ENCODE results near the gene DENND1B. TPM values are rescaled to one million over a fixed set of nuclear protein-coding genes. Genes with fewer than 3 reads are reported as not detected.
"Not testable (repeated sequence)": the region's sequence is repeated elsewhere in the genome, so short reads cannot be mapped to it uniquely, and the experiment has no call there.

The DENND1B gene
- total RNA-seq, 1 donor from 2014 or later = 7.1 TPM

DNA sequence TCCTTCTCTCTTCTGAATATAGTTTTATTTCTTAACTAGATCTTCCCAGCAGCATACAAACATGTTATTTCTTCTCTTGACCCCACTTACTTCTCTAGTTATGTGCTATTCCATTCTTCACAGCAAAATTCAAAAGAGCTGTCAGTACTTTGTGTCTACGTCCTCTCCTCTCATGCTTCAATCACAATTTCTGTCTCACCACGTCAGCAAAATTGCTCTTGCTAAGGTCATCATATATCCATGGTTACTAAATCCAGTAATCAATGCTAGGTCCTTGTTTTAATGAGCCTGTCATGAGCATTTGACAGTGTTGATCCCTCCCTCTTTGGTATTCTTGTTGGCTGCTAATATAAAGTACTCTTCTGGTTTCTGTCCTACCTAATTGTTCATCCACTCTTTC is 214.2 kb downstream of the DENND1B start:
- DNase-seq (ENCODE audit: low spot score) = no peak

DNA sequence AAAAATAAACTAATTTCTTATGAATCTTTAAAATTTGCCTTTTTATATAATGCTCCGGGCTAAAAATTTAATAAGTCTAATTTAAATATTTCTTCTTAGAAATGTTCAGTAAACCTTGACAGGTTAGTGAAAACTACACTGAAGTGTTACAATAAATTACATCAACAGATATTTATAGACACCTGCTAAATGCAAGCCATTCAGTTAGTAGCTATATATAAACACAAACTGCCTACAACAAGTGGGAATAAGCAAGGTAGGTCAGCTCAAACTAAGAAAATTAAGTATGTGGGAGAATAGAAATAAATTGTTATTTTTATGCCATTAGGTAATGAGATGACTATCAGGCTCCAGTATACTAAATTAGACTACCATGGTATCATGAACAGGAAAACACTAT is 215.6 kb downstream of the DENND1B start:
- DNase-seq (ENCODE audit: low spot score) = no peak

DNA sequence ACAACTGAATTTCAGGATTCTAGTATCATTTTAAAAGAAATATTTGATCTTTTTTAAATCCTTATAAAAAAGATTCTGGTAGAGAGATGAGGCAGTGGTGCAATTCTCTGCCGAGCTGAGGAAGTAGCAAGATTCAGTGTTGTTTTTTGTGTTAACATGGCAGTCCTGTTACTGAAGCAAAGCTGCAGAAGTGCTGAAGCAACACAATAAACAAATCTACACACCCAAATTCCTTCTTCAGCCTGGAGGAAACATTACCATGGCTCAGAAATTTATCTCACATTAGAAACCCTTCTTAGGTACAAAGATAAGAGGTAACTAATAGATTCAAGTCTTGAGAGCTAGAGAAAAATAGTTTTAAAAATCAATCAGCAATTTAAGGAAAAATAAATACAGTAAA is 216.0 kb downstream of the DENND1B start:
- no peak for DNase-seq (ENCODE audit: low spot score)

GRCh38 chr1:197557302-197557701 is 218.0 kb downstream of the DENND1B start:
- no peak for DNase-seq (ENCODE audit: low spot score)

DNA sequence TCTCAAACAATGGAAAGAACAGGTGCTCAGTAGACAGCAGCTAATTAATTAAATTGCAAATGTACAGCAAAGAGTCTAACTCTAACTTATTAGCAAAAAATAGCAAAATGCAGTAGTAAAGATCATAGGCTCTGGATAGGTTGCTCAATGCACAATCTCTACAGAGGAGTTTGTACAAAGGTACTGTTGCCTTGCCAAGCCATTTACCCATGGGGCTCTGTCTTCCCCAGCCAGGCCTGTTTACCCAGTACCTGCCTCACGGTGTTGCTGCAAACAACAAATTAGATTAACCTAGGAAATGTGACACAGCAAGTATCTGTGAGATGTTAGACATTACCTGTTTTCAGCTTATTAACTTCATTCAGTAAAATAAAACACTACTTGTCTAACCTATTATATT is 222.0 kb downstream of the DENND1B start:
- DNase-seq (ENCODE audit: low spot score) = no peak

DNA sequence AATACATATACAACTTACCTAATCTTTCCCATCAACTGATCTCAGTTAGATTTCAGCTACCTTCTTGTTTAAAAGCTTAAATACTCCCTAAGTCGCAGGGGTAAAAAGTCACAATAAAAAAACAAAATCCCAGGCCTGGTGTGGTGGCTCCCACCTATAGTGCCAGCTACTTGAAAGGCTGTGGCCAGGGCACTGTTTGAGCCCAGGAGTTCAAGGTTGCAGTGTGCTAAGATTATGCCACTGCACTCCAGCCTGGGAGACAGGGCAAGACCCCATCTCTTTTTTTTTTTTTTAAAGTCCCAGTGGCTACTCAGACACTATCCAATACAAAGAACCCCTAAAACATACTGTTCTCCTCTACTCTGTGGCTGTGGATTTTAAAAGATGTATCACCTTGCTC is 228.3 kb downstream of the DENND1B start:
- DNase-seq (ENCODE audit: low spot score) = no peak

DNA sequence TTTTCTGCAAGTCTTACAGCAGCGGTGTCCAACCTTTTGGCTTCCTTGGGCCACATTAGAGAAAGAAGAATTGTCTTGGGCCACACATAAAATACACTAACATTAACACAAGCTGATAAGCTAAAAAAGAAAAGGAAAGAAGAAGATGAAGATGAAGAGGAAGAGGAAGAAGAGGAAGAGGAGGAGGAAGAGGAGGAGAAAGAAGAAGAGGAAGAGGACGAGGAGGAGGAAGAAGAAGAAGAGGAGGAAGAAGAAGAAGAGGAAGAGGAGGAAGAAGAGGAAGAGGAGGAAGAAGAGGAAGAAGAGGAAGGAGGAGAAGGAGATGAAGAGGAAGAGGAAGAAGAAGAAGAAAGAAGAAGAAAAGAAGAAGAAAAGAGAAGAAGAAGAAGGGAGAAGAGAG is 230.7 kb downstream of the DENND1B start:
- DNase-seq (ENCODE audit: low spot score) = no peak

DNA sequence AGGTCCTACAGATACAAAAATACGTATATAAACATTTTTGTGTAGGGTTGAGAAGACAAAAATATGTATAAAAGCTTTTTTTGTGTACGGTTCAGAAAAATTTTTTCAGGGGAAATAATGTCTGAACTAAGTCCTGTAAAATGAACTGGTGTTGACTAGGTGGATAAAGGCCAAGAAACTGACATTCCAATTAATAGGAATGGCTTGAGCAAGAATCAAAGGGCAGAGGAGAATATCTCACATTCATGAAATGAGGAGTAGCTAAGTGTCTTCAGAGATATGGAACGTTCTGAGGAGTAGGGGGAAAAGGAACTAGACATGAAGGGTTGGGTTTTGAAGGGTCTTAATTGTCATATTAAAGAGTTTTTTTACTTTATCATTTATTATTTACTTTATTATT is 231.2 kb downstream of the DENND1B start:
- DNase-seq (ENCODE audit: low spot score) = no peak

DNA sequence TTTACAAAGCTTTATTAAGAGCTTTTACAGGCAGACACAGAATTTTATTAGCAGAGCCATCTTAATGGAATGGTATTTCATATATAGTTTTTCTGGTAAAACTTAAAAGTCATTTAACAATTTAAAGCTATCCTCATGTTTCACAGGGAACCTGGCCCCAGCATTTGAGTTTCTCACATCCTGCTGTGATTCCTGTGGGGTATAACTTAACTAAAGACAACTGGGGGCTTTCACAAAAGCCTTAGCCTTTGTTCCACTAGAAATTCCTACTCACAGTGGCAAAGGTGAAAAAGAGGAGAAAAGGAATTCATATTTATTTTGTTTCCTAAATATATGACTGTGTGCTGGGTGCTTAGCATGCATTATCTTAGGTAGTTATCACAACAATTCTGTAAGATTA is 233.9 kb downstream of the DENND1B start:
- no peak for DNase-seq (ENCODE audit: low spot score)

DNA sequence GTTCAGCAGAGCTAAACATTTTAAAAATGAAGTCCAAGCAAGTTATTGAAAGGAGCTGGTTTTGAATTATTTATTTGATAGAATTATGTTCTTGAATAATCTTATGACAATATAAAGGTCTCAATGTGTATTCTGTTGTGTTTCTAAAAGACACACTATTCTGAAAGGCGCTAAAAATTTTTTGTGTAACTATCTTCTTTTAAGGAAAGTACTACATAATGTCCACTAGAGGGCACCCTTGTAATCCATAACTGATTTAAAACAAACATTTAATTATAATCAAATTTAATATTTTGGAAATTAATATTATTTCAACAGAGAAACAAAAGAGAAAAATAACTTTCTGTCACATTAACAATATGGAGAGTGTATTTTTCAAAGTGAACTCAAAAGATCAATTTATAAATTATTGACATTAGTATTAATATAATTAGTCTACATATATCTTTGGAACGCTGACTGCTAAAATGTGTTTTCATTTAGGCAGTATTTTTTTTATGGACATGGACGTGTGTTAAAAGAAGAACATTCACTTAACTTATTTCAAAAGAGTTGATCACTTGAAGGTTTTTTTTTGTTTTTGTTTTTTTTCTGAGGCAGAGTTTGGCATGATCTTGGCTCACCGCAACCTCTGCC is 248.4 kb downstream of the DENND1B start:
- DNase-seq (ENCODE audit: low spot score) = no peak

- DNase-seq (ENCODE audit: low spot score) = no peak
Measured at GRCh38 chr1:197521118-197521739, 254.1 kb downstream of the DENND1B start.

GRCh38 chr1:197519741-197520334 is 255.4 kb downstream of the DENND1B start:
- no peak for DNase-seq (ENCODE audit: low spot score)

DNA sequence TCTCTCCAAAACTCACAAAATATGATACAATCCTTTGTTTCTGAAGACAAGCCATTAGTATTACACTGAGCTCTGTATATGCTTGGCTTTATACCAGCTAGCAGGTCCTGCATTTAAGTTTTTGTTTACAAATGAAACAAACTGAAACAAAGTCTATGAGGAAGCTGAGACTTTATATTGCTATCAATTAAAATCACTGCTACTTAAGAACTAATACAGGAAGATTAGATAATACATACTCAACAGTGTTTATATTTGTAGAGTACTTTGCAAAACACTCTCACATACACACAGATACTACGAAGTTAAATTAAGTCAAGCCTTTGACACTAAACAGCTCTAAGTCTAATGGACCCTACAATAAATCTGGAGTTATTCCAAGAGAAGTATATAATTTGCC is 259.9 kb downstream of the DENND1B start:
- no peak for DNase-seq (ENCODE audit: low spot score)

DNA sequence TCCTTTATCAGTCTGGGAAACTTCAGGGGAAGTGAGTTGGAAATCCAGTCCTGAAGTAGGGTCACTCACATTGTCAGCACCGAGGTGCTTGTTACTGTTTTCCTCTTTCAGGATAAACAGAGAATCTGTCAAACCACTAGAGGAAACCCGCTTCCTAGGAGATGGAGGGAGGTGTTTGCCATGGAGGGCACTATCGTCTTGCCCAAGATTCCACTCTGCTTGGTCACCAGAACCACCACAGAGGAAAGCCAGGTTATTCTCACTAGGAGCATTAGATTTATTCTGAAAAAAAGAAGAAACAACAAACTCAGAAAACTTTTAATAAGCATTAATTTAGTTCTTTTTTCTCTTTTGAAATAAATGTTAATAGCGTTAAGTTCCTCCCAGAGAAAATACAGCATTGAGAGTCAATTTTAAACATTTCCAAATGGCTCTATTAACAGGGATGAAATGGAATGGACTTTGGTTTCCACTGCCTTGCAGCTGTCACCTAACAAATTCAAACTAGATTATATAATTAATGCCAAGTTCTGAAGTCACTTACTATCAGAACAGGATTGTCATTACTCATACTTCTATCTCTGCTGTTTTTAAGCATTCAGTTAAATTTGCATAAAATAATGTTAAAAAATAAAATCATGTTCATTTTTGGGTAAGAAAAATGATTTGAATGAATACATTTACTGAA is 264.4 kb downstream of the DENND1B start:
- no peak for DNase-seq (ENCODE audit: low spot score)

- DNase-seq (ENCODE audit: low spot score) = no peak
Measured at GRCh38 chr1:197496722-197497121, 278.6 kb downstream of the DENND1B start.

DNA sequence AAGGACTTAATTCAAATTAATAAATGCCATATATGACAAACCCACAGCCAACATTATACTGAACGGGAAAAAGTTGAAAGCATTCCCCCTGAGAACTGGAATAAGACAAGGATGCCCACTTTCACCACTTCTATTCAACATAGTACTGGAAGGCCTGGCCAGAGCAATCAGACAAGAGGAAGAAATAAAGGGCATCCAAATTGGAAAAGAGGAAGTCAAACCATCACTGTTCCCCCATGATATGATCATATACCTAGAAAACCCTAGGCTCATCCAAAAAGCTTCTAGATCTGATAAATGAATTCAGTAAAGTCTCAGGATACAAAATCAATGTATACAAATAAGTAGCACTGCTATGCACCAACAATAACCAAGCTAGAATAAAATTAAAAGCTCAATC is 283.8 kb downstream of the DENND1B start:
- DNase-seq (ENCODE audit: low spot score) = not testable (repeated sequence)

DNA sequence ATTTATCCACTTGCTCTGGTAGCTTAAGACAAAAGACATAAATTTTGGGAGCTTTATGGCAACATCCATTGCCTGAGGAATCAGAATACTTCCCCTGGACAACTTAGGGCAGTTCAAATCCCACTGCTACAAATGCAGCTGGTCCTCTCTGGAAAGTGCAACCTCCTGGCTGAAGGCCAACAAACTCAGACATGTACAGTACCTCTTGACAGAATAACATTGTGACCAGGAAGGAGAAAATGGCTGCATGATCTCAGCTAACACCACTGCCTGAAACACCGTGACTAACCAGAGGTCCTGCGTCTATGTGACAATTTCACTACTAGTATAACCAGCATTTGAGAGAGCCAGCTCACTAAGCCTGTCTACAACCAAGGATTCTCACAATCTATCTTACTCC is 288.3 kb downstream of the DENND1B start:
- DNase-seq (ENCODE audit: low spot score) = no peak

GRCh38 chr1:197485790-197486189 is 289.5 kb downstream of the DENND1B start:
- DNase-seq (ENCODE audit: low spot score) = no peak

GRCh38 chr1:197481101-197481500 is 294.2 kb downstream of the DENND1B start:
- no peak for DNase-seq (ENCODE audit: low spot score)

- DNase-seq (ENCODE audit: low spot score) = no peak
Measured at GRCh38 chr1:197480446-197480845, 294.8 kb downstream of the DENND1B start.

- no peak for DNase-seq (ENCODE audit: low spot score)
Measured at GRCh38 chr1:197472141-197472540, 303.1 kb downstream of the DENND1B start.

DNA sequence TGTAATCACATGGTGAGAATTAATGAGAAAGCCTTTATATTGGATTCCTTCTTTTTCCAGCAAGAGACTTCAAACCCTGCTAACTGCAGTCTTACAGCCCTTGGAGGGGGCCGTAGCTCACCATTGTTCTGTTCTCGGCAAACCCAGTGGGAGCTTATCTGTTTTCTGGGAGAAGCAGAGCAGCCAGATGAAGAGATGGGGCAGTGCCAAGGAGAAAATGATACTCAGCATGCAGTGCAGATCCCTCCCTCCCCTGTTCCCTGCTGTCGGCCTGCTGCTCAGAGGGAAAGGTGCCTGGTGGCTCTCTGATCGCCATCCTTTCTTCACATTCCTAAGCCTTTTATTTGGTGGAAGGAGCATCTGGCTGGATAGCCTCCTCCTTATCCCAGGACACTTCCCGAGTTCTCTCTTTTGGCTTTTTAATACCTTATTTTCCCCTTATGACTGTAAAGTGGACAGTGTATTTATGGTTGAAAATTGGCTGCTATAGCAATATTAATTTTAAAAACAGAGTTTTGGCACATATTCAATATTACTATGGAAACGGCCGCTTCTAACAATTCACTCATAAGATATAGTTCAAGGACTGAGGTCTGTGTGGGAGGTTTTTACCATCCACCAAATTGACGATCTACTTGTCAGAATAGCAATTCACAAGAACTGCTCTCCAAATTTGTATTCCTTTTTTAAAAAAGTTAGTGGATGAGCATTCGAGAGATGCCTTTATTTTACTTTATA is 303.9 kb downstream of the DENND1B start:
- DNase-seq (ENCODE audit: low spot score) = no peak

Measured in mesenteric fat pad (tissue), 1 donor.